Gastrocnemius medialis (tissue), 4 donors: ENCODE results near the gene AFDN.

Experiments
- POLR2A ChIP-seq, 2 donors: fragments of 450-650 bp; IDR thresholded peaks; one replicate each; pipeline ENCODE4 v1.6.1; 2017; ENCODE audit warnings: antibody characterized with exemption in 2 of 2, mild to moderate bottlenecking in 2 of 2, moderate library complexity in 2 of 2
- TF ChIP-seq, protein P1 (sequence below), 5 experiments: fragments of 450-650 bp in 3 of 5; fragments of 200-600 bp in 2 of 5; sonication (generic) in 2 of 5; IDR thresholded peaks in 4 of 5; conservative IDR thresholded peaks in 1 of 5; 1 replicate in 4 of 5; 2 replicates in 1 of 5; pipeline ENCODE4 v1.5.1; 2016 to 2019; ENCODE audit warnings: antibody characterized with exemption in 5 of 5, mild to moderate bottlenecking in 3 of 5, moderate library complexity in 3 of 5

DNA sequence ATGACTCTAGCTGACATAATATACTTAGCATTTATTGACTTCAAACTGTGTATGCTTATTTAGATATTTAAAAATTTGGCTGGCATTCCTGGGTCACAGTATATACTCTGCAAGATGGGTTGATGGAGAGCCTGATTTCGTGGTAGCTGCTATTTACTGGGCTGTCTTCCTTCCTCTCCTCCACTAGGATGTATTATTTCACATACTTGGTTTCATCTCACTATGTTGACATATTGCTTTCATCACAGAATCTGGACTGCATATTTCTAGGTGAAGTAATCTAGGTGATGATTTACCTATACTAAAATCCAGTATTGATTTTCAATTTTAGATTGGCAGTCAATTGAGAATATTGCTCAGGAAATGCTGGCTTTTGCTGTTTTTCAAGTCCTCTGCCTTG is 15.7 kb downstream of the AFDN start:
- TF ChIP-seq POLR2A (IDR thresholded peaks at IDR 0.05) = no peak
- TF ChIP-seq, protein P1, sequence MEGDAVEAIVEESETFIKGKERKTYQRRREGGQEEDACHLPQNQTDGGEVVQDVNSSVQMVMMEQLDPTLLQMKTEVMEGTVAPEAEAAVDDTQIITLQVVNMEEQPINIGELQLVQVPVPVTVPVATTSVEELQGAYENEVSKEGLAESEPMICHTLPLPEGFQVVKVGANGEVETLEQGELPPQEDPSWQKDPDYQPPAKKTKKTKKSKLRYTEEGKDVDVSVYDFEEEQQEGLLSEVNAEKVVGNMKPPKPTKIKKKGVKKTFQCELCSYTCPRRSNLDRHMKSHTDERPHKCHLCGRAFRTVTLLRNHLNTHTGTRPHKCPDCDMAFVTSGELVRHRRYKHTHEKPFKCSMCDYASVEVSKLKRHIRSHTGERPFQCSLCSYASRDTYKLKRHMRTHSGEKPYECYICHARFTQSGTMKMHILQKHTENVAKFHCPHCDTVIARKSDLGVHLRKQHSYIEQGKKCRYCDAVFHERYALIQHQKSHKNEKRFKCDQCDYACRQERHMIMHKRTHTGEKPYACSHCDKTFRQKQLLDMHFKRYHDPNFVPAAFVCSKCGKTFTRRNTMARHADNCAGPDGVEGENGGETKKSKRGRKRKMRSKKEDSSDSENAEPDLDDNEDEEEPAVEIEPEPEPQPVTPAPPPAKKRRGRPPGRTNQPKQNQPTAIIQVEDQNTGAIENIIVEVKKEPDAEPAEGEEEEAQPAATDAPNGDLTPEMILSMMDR (IDR thresholded peaks at IDR 0.05 in 4 of 5, conservative IDR thresholded peaks at IDR 0.05 in 1 of 5) = no peak
